ENCODE data around the gene ATXN3L. TPM values are rescaled to one million over a fixed set of nuclear protein-coding genes. Genes with fewer than 3 reads are reported as not detected.

Gene ATXN3L
- not detected in 2 replicates for total RNA-seq

DNA sequence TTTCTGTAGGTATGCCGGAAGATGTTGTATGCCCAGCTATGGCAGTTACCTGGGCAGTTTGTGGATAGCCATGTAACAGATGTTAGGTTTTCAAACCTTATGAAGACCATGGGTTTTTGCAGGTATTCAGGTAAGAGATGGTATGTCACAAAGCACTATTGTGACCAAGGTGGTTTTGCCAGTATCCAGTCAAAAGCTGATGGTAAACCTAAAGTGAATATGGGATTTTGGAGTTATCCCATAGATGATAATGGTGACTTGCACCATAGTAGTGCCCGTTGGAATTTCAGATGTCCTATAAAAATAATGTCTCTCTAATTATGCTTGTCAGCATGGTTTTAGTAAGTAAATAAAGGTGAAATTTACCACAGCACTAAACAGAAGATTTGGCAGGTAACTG lies at the start of gene ATXN3L:
Gene ATXN3L, minus strand, starts transcription at position 101 of the 400 bp plus-strand sequence. CDS start 119 bp downstream, outside the sequence.

Other genes starting within 250 kb of the ATXN3L start
- not detected in 2 replicates for gene EGFL6, start 249.5 kb upstream of the ATXN3L start, total RNA-seq

All from cardiac atrium fibroblast (primary cell).